SH-SY5Y (cell line): ENCODE data around the gene C19orf33.

ENCODE experiments used
- GATA2 ChIP-seq: IDR thresholded peaks from 2 replicates; pipeline ENCODE4 v1.6.1; 2011; ENCODE audit warnings: mild to moderate bottlenecking, low read depth, low read length
- GATA3 ChIP-seq: IDR thresholded peaks from 2 replicates; pipeline ENCODE4 v1.6.1; 2011; ENCODE audit warnings: low read depth, mild to moderate bottlenecking, low read length, moderate library complexity

The C19orf33 gene

GRCh38 chr19:38303517-38304351, at the start of gene C19orf33:
Gene C19orf33 (plus strand): TSS chr19:38304251. CDS start chr19:38304262, 11 bp downstream.
- TF ChIP-seq GATA2: no peak
- TF ChIP-seq GATA3: no peak

- TF ChIP-seq GATA2 (no peak), GATA3 (no peak)
These were observed 48.6 kb upstream of the C19orf33 start for GRCh38 chr19:38255383-38256014.

GRCh38 chr19:38262585-38263268, 41.3 kb upstream of the C19orf33 start:
- TF ChIP-seq GATA3 (no peak), GATA2 (no peak)

- no peak for TF ChIP-seq GATA2
- no peak for TF ChIP-seq GATA3
These were observed 40.2 kb upstream of the C19orf33 start for GRCh38 chr19:38263689-38264485.

GRCh38 chr19:38264486-38265212, 39.4 kb upstream of the C19orf33 start, which contains the start of gene SPINT2:
Gene SPINT2 (plus strand): TSS chr19:38264573. CDS start chr19:38264893, 320 bp downstream.
- TF ChIP-seq GATA2 (no peak), GATA3 (no peak)

- TF ChIP-seq GATA3 (no peak), GATA2 (no peak)
These were observed 38.7 kb upstream of the C19orf33 start for GRCh38 chr19:38265213-38265861.

GRCh38 chr19:38265921-38266429, 38.1 kb upstream of the C19orf33 start:
- TF ChIP-seq GATA2 (no peak), GATA3 (no peak)

- TF ChIP-seq GATA3: no peak
These were observed 37.0 kb upstream of the C19orf33 start for GRCh38 chr19:38266981-38267597.

GRCh38 chr19:38267761-38268483, 36.1 kb upstream of the C19orf33 start:
- TF ChIP-seq GATA3 (no peak), GATA2 (no peak)

- no peak for TF ChIP-seq GATA3
- TF ChIP-seq GATA2: no peak
These were observed 35.5 kb upstream of the C19orf33 start for GRCh38 chr19:38268539-38268938.

GRCh38 chr19:38270587-38271167, 33.4 kb upstream of the C19orf33 start:
- TF ChIP-seq GATA2: no peak
- no peak for TF ChIP-seq GATA3
